Loucy (cell line): ENCODE data around the gene GAR1.

Experiments
- H2AFZ ChIP-seq: fragments of 200-600 bp; sonication (generic); 2 replicates; pipeline ENCODE4 v1.6.0; 2016; ENCODE audit warnings: antibody characterized with exemption, mild to moderate bottlenecking, low read length, moderate library complexity
- H3F3A ChIP-seq: fragments of 200-600 bp; 2 replicates; pipeline ENCODE4 v1.6.0; 2016; ENCODE audit warnings: antibody characterized with exemption, low read depth, mild to moderate bottlenecking
- H3K27me3 ChIP-seq: fragments of 200-600 bp; sonication (generic); 2 replicates; pipeline ENCODE4 v1.6.1; 2014; ENCODE audit warnings: low read length, mild to moderate bottlenecking; ENCODE audit not compliant: insufficient read depth, poor library complexity, severe bottlenecking
- H3K36me3 ChIP-seq: fragments of 200-600 bp; sonication (generic); 2 replicates; pipeline ENCODE4 v1.6.1; 2016; ENCODE audit warnings: low read length; ENCODE audit not compliant: insufficient read depth
- H3K4me1 ChIP-seq: fragments of 200-600 bp; sonication (generic); 2 replicates; pipeline ENCODE4 v1.5.1; 2014; ENCODE audit warnings: low read length, mild to moderate bottlenecking; ENCODE audit not compliant: insufficient read depth, poor library complexity, severe bottlenecking
- H3K4me2 ChIP-seq: fragments of 200-600 bp; sonication (generic); 2 replicates; pipeline ENCODE4 v1.6.0; 2014; ENCODE audit warnings: antibody characterized with exemption, low read length, low read depth, mild to moderate bottlenecking; ENCODE audit not compliant: poor library complexity, severe bottlenecking
- H3K4me3 ChIP-seq: fragments of 200-600 bp; sonication (generic); 2 replicates; pipeline ENCODE4 v1.5.1; 2014; ENCODE audit warnings: low read length, mild to moderate bottlenecking, mixed read lengths; ENCODE audit not compliant: poor library complexity, severe bottlenecking
- H3K79me2 ChIP-seq: fragments of 200-600 bp; sonication (generic); 2 replicates; pipeline ENCODE4 v1.6.1; 2014; ENCODE audit warnings: low read length; ENCODE audit not compliant: insufficient read depth
- H3K9ac ChIP-seq: fragments of 200-600 bp; sonication (generic); 2 replicates; pipeline ENCODE4 v1.6.0; 2014; ENCODE audit warnings: mild to moderate bottlenecking, low read depth, low read length, moderate library complexity; ENCODE audit not compliant: poor library complexity, severe bottlenecking
- H3K9me2 ChIP-seq: fragments of 200-600 bp; sonication (generic); replicated peaks from 2 replicates; pipeline ENCODE4 v1.6.1; 2016; ENCODE audit warnings: low read depth, low read length, mixed read lengths
- H3K9me3 ChIP-seq: fragments of 200-600 bp; sonication (generic); 2 replicates; pipeline ENCODE4 v1.6.1; 2014; ENCODE audit warnings: mild to moderate bottlenecking, antibody characterized with exemption, low read length, low read depth; ENCODE audit not compliant: insufficient read depth
- H4K20me1 ChIP-seq: fragments of 200-600 bp; sonication (generic); 2 replicates; pipeline ENCODE4 v1.6.0; 2014; ENCODE audit warnings: antibody characterized with exemption, low read length, mild to moderate bottlenecking; ENCODE audit not compliant: insufficient read depth, poor library complexity, severe bottlenecking
- CTCF ChIP-seq: fragments of 200-600 bp; sonication (generic); conservative IDR thresholded peaks from 2 replicates; pipeline ENCODE4 v1.5.1; 2014; ENCODE audit warnings: mild to moderate bottlenecking, antibody characterized with exemption, low read length
- EZH2phosphoT487 ChIP-seq: fragments of 200-600 bp; IDR thresholded peaks from 2 replicates; pipeline ENCODE4 v1.6.1; 2018; ENCODE audit warnings: antibody characterized with exemption, mild to moderate bottlenecking, moderate library complexity, borderline replicate concordance

GAR1 gene

GRCh38 chr4:109861916-109862511 lies 46.5 kb downstream of the GAR1 start:
- H3K79me2 ChIP-seq, result no peaks in the 10 kb centered on the region
- no peaks in the 10 kb centered on the region for H3F3A ChIP-seq
- peaks cover 11% of the 10 kb centered on the region for H3K9me3 ChIP-seq
- H2AFZ ChIP-seq, result no peak overlapping the region
- H3K27me3 ChIP-seq, result no peaks in the 10 kb centered on the region
- H3K4me1 ChIP-seq, result no peaks in the 10 kb centered on the region
- TF ChIP-seq EZH2phosphoT487 (no peak), CTCF (no peak)
- H3K36me3 ChIP-seq, result no peaks in the 10 kb centered on the region
- no peak overlapping the region for H3K4me3 ChIP-seq
- no peak overlapping the region for H3K9ac ChIP-seq
- no peaks in the 10 kb centered on the region for H3K9me2 ChIP-seq
- H3K4me2 ChIP-seq, result no peak overlapping the region
- H4K20me1 ChIP-seq, result no peaks in the 10 kb centered on the region

- no peak overlapping the region for H3K9ac ChIP-seq
- H3F3A ChIP-seq, result no peaks in the 10 kb centered on the region
- H3K4me1 ChIP-seq, result no peaks in the 10 kb centered on the region
- H3K4me3 ChIP-seq, result no peak overlapping the region
- TF ChIP-seq CTCF, result no peak
- TF ChIP-seq EZH2phosphoT487, result no peak
- H3K27me3 ChIP-seq, result no peaks in the 10 kb centered on the region
- no peak overlapping the region for H3K4me2 ChIP-seq
- peaks cover 11% of the 10 kb centered on the region for H3K9me3 ChIP-seq
- no peaks in the 10 kb centered on the region for H3K79me2 ChIP-seq
- H2AFZ ChIP-seq, result no peak overlapping the region
- no peaks in the 10 kb centered on the region for H4K20me1 ChIP-seq
- no peaks in the 10 kb centered on the region for H3K36me3 ChIP-seq
- H3K9me2 ChIP-seq, result no peaks in the 10 kb centered on the region
These were observed 48.6 kb downstream of the GAR1 start for GRCh38 chr4:109864134-109864533.

- Histone ChIP-seq H3K4me3 (no peak overlapping the region), H3F3A (no peaks in the 10 kb centered on the region), H3K4me1 (no peaks in the 10 kb centered on the region), H3K36me3 (no peaks in the 10 kb centered on the region), H3K9me3 (no peaks in the 10 kb centered on the region), H3K79me2 (no peaks in the 10 kb centered on the region), H3K27me3 (no peaks in the 10 kb centered on the region), H3K4me2 (no peak overlapping the region), H3K9me2 (no peaks in the 10 kb centered on the region), H2AFZ (no peak overlapping the region), H4K20me1 (no peaks in the 10 kb centered on the region), H3K9ac (no peak overlapping the region)
- TF ChIP-seq EZH2phosphoT487, result no peak
- TF ChIP-seq CTCF, result no peak
These were observed 54.5 kb downstream of the GAR1 start for GRCh38 chr4:109870061-109870460.
